Neural crest cell (in vitro differentiated cells): ENCODE results near the gene WAC. TPM values are rescaled to one million over a fixed set of nuclear protein-coding genes. Genes with fewer than 3 reads are reported as not detected.

Experiments used
- DNase-seq: peaks from one replicate; pipeline ENCODE4 v3.0.0; 2021; ENCODE audit warnings: low read depth, mixed read lengths, low spot score
- H3K27ac Mint-ChIP-seq: one replicate; pipeline ENCODE4 v1.8.0; 2021; ENCODE audit warnings: mild to moderate bottlenecking, mixed read lengths; ENCODE audit not compliant: unreplicated experiment
- H3K27me3 Mint-ChIP-seq: 2 replicates; pipeline ENCODE4 v1.8.0; 2021; ENCODE audit warnings: low read depth, mild to moderate bottlenecking, mixed read lengths
- H3K36me3 Mint-ChIP-seq: 2 replicates; pipeline ENCODE4 v1.8.0; 2021; ENCODE audit warnings: low read depth, mild to moderate bottlenecking, mixed read lengths
- H3K4me1 Mint-ChIP-seq: 2 replicates; pipeline ENCODE4 v1.8.0; 2021; ENCODE audit warnings: mixed read lengths
- H3K4me3 Mint-ChIP-seq: one replicate; pipeline ENCODE4 v1.8.0; 2021; ENCODE audit warnings: mild to moderate bottlenecking, mixed read lengths
- H3K9me3 Mint-ChIP-seq: 2 replicates; pipeline ENCODE4 v1.8.0; 2021; ENCODE audit warnings: mixed read lengths
- total RNA-seq: library from RNA; stranded (reverse); gene quantifications from 2 replicates; pipeline ENCODE4 v1.2.1, GENCODE V29; 2021
- TF ChIP-seq, protein P1 (sequence below): fragments of 200-600 bp; sonication (generic); conservative IDR thresholded peaks from 2 replicates; pipeline ENCODE4 v1.5.0; 2021; ENCODE audit warnings: antibody characterized with exemption, mild to moderate bottlenecking

WAC gene
- total RNA-seq, 1 donor from 2014 or later, result 123 TPM

DNA sequence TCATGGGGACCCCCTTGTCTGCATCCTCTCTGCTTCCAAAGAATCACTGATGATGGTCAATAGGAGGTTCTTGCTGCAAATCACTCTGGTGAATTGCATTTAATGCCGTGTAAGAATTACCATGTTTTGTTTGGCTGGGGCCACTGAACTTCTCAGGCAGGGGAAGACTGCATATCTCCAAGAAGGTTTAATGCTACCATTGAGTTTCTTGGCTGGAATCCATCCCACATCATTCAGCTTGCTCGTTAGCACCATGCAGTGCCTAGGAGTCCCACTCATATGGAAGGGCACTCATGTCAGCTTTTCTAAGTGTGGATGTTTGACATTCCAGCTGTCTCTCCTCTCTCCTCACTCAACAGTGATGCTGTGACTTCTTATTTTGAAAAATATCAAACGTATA is 94.2 kb downstream of the WAC start:
- Mint-ChIP-seq H3K4me3 (no peak overlapping the region), H3K9me3 (no peaks in the 10 kb centered on the region), H3K4me1 (peaks cover 4% of the 10 kb centered on the region), H3K36me3 (peaks cover 10% of the 10 kb centered on the region), H3K27me3 (peaks cover 11% of the 10 kb centered on the region), H3K27ac (no peak overlapping the region)
- TF ChIP-seq, protein P1, sequence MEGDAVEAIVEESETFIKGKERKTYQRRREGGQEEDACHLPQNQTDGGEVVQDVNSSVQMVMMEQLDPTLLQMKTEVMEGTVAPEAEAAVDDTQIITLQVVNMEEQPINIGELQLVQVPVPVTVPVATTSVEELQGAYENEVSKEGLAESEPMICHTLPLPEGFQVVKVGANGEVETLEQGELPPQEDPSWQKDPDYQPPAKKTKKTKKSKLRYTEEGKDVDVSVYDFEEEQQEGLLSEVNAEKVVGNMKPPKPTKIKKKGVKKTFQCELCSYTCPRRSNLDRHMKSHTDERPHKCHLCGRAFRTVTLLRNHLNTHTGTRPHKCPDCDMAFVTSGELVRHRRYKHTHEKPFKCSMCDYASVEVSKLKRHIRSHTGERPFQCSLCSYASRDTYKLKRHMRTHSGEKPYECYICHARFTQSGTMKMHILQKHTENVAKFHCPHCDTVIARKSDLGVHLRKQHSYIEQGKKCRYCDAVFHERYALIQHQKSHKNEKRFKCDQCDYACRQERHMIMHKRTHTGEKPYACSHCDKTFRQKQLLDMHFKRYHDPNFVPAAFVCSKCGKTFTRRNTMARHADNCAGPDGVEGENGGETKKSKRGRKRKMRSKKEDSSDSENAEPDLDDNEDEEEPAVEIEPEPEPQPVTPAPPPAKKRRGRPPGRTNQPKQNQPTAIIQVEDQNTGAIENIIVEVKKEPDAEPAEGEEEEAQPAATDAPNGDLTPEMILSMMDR, result no peak
- no peak for DNase-seq

DNA sequence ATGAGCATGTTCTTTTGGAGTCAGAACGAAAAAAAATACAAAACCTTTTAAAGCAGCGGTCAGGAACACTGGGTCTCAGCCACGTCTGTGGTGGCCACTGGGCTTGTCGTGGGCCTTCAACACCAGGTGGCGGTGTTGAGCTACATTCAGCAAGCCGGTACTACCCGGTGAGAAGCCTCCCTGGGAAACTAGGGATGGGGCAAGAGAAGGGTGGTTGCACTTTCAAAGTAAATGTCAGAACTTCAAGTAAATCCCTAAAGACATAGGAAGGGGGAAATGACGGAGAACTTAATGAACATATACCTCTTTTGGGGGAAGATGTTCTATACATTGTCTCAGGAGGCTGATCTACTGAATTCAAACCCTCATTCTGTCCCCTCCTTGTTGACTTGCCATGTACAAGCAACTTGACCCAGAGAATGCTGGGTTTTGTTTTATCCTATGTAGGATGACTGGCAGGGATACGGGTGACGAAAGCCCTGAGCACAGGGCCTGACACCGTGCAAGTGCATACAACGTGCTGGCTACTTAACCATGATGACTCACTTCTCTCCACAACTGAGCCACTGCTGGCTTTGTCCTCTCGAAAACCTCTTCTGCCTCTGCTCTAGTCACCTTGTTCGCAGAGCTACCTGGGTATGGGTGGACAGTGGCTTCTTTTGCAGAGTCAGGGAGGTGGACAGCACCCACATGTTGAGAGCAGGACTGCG is 95.4 kb downstream of the WAC start:
- no peaks in the 10 kb centered on the region for H3K9me3 Mint-ChIP-seq
- H3K4me3 Mint-ChIP-seq, result no peak overlapping the region
- H3K27ac Mint-ChIP-seq, result no peak overlapping the region
- peaks cover 4% of the 10 kb centered on the region for H3K4me1 Mint-ChIP-seq
- peak; percentile 84 for DNase-seq
- H3K36me3 Mint-ChIP-seq, result peaks cover 3% of the 10 kb centered on the region
- H3K27me3 Mint-ChIP-seq, result peaks cover 11% of the 10 kb centered on the region
- TF ChIP-seq, protein P1, result peak; percentile 96

DNA sequence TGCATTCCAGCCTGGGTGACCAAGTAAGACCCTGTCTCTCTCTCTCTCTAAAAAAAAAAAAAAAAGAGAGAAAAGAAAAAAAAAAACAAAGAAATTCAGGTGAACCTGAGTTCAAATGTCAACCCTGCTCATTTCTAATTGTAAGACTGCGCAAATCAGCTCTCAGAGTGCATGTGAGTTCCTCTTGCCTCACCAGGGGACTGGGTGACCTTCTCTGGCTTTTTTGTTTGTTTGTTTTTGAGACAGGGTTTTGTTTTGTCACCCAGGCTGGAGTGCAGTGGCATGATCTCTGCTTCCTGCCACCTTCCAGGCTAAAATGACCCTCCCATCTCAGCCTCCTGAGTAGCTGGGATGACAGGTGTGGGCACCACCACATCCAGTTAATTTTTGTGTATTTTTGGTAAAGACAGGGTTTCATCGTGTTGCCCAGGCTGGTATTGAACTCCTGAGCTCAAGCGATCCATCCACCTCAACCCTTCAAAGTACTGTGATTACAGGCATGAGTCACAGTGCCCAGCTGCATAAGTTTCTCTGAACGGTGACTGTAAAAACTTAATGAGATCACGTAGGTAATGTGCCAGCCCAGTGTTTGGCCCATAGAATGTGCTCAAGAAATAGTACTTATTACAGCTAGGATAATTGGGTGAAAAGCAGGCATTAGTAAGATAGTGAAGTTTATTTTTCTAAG is 99.1 kb downstream of the WAC start:
- Mint-ChIP-seq H3K36me3 (no peaks in the 10 kb centered on the region), H3K27me3 (peaks cover 5% of the 10 kb centered on the region)
- TF ChIP-seq, protein P1, result no peak

DNA sequence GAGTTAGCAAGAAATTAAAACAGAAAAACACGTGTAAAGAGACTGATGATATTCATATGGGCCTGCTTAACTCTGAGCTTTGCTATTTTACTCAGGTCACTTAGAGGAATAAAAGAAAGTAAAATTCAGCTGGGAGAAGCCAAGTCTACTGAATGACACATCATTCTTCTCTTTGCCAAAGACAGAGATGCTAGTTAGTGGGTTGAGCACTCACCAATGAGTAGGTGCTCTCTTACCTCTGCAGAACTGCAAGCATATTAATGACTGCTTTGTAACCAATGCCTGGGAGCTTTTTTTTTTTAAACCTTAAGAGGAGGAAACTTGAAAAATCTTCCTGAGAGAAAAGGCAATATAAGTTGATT is 99.6 kb downstream of the WAC start:
- Mint-ChIP-seq H3K4me1 (no peaks in the 10 kb centered on the region), H3K27me3 (peaks cover 5% of the 10 kb centered on the region), H3K9me3 (no peaks in the 10 kb centered on the region), H3K27ac (no peak overlapping the region), H3K4me3 (no peak overlapping the region), H3K36me3 (no peaks in the 10 kb centered on the region)
- DNase-seq, result no peak
- TF ChIP-seq, protein P1, result no peak

More for the DNA sequence above, 99.1 kb downstream of the WAC start:
- DNase-seq, result no peak
- no peak overlapping the region for H3K4me3 Mint-ChIP-seq
- no peaks in the 10 kb centered on the region for H3K4me1 Mint-ChIP-seq
- H3K9me3 Mint-ChIP-seq, result no peaks in the 10 kb centered on the region
- H3K27ac Mint-ChIP-seq, result no peak overlapping the region

DNA sequence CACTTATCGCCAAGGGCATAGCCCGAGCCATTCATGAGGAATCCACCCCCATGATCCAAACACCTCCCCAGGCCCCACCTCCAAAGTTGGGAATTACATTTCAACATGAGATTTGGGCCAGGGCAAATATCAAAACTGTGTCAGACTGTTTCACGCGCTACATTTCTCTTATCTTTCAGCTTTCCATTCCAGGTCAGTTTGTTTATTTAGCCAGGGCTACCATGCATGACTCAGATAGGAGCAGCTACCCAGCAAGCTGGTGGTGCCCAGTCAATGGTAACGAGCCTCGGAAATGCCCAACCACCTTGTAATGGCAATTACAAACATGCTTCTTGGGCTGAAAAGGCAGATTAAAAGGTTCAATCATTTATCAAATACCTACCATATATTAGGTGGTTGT is 100.8 kb downstream of the WAC start:
- H3K4me1 Mint-ChIP-seq, result no peaks in the 10 kb centered on the region
- TF ChIP-seq, protein P1, result no peak
- no peaks in the 10 kb centered on the region for H3K9me3 Mint-ChIP-seq
- H3K27ac Mint-ChIP-seq, result no peak overlapping the region
- no peak for DNase-seq
- H3K36me3 Mint-ChIP-seq, result no peaks in the 10 kb centered on the region
- H3K4me3 Mint-ChIP-seq, result no peak overlapping the region
- H3K27me3 Mint-ChIP-seq, result peaks cover 1% of the 10 kb centered on the region
